IPS DF 6.9 (cell line): Measurements from ENCODE around the gene MIEN1.
"Not testable (repeated sequence)": the region's sequence is repeated elsewhere in the genome, so short reads cannot be mapped to it uniquely, and the experiment has no call there.

Source experiments
- DNase-seq: peaks from one replicate; pipeline ENCODE4 v3.0.0-alpha.2; 2013; ENCODE audit warnings: low read depth, low spot score
- H3K27ac ChIP-seq: one replicate; pipeline ENCODE4 v1.5.1; 2013; ENCODE audit warnings: low read length, control low read depth
- H3K27me3 ChIP-seq: 2 replicates; pipeline ENCODE4 v1.6.1; 2013; ENCODE audit warnings: mild to moderate bottlenecking, low read length; ENCODE audit not compliant: control insufficient read depth, insufficient read depth
- H3K36me3 ChIP-seq: 2 replicates; pipeline ENCODE4 v1.6.1; 2013; ENCODE audit warnings: low read length; ENCODE audit not compliant: control insufficient read depth, insufficient read depth
- H3K4me1 ChIP-seq: 2 replicates; pipeline ENCODE4 v1.6.1; 2013; ENCODE audit warnings: low read length; ENCODE audit not compliant: control insufficient read depth, insufficient read depth
- H3K4me3 ChIP-seq: 2 replicates; pipeline ENCODE4 v1.5.1; 2013; ENCODE audit warnings: mild to moderate bottlenecking, low read length
- H3K9me3 ChIP-seq: 2 replicates; pipeline ENCODE4 v1.6.1; 2013; ENCODE audit warnings: low read length, inconsistent platforms; ENCODE audit not compliant: control insufficient read depth, insufficient read depth
- WGBS: extraction: QIAGEN DNeasy Blood & Tissue Kit; methylation state at CpG from one replicate; pipeline ENCODE4 v1.1.7; 2013; ENCODE audit warnings: mixed read lengths, missing lambda C conversion rate; ENCODE audit not compliant: insufficient read length, insufficient coverage; 5-methylcytosine and 5-hydroxymethylcytosine counted together

Gene MIEN1

DNA sequence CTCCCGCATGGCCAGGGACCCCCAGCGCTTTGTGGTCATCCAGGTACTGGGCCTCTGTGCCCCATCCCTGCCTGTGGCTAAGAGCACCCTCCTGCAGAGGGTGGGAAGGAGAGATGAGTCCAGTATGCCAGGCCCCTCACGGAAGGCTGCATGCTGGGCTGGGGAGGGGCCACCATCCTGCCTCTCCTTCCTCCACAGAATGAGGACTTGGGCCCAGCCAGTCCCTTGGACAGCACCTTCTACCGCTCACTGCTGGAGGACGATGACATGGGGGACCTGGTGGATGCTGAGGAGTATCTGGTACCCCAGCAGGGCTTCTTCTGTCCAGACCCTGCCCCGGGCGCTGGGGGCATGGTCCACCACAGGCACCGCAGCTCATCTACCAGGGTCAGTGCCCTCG is 3.7 kb downstream of the MIEN1 start:
- H3K4me1 ChIP-seq: 0 out of 2 replicates have a peak, but pooled peaks cover 1% of the 10 kb centered on the region

DNA sequence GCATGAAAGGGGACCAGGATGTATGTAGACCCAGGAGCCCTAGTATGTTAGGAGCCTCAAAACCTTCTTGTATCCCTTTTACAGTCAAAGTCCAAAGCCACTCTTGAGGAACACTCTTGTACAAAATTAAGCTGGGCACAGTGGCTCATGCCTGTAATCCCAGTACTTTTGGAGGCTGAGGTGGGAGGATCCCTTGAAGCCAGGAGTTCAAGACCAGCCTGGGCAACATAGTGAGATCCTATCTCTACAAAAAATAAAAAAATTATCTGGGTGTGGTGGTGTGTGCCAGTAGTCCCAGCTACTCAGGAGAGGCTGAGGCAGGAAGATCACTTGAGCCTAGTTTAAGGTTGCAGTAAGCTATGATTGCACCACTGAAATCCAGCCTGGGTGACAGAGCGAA is 4.4 kb downstream of the MIEN1 start:
- not testable (repeated sequence) for DNase-seq, H3K27me3 ChIP-seq, H3K4me1 ChIP-seq, H3K27ac ChIP-seq, H3K9me3 ChIP-seq, H3K4me3 ChIP-seq
- H3K36me3 ChIP-seq: peaks cover 36% of the 10 kb centered on the region
- WGBS: no CpG with 5 or more reads among the region's 1 CpG

More for the DNA sequence above, 3.7 kb downstream of the MIEN1 start:
- DNase-seq: no peak
- Histone ChIP-seq H3K9me3 (no peaks in the 10 kb centered on the region; the same call in 1 of the 2 replicates), H3K36me3 (peaks cover 36% of the 10 kb centered on the region), H3K27me3 (no peaks in the 10 kb centered on the region), H3K27ac (no peak overlapping the region), H3K4me3 (no peak overlapping the region)
- no CpG with 5 or more reads among the region's 9 CpGs for WGBS

DNA sequence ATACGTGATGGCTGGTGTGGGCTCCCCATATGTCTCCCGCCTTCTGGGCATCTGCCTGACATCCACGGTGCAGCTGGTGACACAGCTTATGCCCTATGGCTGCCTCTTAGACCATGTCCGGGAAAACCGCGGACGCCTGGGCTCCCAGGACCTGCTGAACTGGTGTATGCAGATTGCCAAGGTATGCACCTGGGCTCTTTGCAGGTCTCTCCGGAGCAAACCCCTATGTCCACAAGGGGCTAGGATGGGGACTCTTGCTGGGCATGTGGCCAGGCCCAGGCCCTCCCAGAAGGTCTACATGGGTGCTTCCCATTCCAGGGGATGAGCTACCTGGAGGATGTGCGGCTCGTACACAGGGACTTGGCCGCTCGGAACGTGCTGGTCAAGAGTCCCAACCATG is 5.6 kb downstream of the MIEN1 start:
- DNase-seq: no peak
- WGBS: no CpG with 5 or more reads among the region's 13 CpGs
- Histone ChIP-seq H3K36me3 (peaks cover 39% of the 10 kb centered on the region), H3K4me3 (no peak overlapping the region), H3K27ac (no peak overlapping the region), H3K4me1 (0 out of 2 replicates have a peak, but pooled peaks cover 1% of the 10 kb centered on the region), H3K9me3 (no peaks in the 10 kb centered on the region; the same call in 1 of the 2 replicates), H3K27me3 (no peaks in the 10 kb centered on the region)

DNA sequence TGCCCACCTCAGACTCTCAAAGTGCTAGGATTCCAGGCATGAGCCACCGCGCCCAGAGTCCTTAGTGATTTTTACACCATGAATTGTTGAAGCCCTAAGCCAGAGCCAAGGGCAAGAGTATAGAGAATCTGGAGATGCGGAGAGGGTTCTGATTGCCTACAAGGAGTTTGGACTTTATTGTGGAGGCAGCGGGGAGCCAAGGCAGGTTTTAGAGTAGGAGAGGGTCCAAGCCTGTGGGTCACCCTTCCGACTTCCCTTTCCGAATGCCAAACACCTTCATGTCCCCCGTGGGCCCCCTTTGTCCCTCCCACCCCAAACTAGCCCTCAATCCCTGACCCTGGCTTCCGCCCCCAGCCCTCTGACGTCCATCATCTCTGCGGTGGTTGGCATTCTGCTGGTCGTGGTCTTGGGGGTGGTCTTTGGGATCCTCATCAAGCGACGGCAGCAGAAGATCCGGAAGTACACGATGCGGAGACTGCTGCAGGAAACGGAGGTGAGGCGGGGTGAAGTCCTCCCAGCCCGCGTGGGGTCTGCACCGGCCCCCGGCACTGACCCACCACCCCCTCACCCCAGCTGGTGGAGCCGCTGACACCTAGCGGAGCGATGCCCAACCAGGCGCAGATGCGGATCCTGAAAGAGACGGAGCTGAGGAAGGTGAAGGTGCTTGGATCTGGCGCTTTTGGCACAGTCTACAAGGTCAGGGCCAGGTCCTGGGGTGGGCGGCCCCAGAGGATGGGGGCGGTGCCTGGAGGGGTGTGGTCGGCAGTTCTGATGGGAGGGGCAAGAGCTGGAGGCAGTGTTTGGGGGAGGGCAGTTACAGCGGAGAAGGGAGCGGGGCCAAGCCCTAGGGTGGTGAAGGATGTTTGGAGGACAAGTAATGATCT is 7.1 kb downstream of the MIEN1 start:
- Histone ChIP-seq H3K4me3 (no peak overlapping the region), H3K27me3 (no peaks in the 10 kb centered on the region), H3K36me3 (peaks cover 41% of the 10 kb centered on the region), H3K27ac (no peak overlapping the region), H3K4me1 (0 out of 2 replicates have a peak, but pooled peaks cover 1% of the 10 kb centered on the region), H3K9me3 (no peaks in the 10 kb centered on the region; the same call in 1 of the 2 replicates)
- no CpG with 5 or more reads among the region's 34 CpGs for WGBS
- DNase-seq: no peak

DNA sequence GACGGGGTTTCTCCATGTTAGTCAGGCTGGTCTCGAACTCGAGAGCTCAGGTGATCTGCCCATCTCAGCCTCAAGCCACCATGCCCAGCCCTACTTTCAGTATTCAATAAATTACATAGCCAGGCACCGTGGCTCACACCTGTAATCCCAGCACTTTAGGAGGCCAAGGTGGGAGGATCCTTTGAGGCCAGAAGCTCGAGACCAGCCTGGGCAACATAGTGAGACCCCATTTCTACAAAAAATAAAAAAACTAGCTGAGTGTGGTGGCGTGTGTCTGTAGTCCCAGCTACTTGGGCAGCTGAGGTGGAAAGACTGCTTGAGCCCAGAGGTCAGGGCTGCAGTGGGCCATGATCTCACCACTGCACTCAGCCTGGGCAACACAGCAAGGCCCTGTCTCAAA is 8.2 kb downstream of the MIEN1 start:
- Histone ChIP-seq H3K9me3 (no peaks in the 10 kb centered on the region), H3K4me3 (no peak overlapping the region), H3K27me3 (no peaks in the 10 kb centered on the region), H3K27ac (no peak overlapping the region), H3K36me3 (peaks cover 33% of the 10 kb centered on the region), H3K4me1 (0 out of 2 replicates have a peak, but pooled peaks cover 1% of the 10 kb centered on the region)
- DNase-seq: no peak
- no CpG with 5 or more reads among the region's 6 CpGs for WGBS

DNA sequence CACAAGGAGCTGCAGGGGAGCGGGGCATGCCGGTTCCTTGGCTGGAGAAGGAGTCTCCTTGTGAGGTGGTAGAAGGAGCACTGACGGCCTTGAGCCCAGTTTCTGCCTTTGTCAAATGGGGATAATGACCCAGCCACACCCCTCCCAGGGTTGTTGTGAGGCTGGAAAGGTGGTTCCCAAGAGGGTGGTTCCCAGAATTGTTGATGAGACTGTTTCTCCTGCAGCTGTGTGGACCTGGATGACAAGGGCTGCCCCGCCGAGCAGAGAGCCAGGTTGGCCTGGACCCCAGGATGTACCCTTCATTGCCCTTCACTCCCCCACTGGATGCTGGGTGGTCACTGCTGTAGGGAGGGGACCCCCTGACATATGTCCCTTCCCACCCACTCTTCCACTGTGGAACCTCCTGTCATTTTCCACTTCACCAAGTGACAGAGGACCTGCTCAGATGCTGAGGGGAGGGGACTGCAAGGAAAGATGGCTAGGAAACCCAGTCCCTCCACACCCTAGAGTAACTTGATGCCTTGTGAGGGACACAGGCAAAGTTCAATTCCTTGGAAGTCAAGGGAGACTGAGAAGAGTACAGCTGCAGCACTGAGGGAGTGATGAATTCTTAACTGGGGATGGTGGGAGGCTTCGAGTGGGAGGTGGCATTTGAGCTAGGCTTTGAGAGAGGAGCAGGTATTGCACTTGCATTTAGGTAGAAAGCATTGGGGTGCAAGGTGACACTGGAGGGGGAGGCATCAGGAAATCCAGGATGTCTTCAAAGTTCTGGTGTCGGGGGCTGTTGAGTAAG is 10.6 kb downstream of the MIEN1 start:
- no peak overlapping the region for H3K4me3 ChIP-seq
- no peaks in the 10 kb centered on the region for H3K9me3 ChIP-seq
- H3K27me3 ChIP-seq: no peaks in the 10 kb centered on the region
- no CpG with 5 or more reads among the region's 7 CpGs for WGBS
- H3K4me1 ChIP-seq: 0 out of 2 replicates have a peak, but pooled peaks cover 1% of the 10 kb centered on the region
- DNase-seq: no peak
- H3K36me3 ChIP-seq: peaks cover 34% of the 10 kb centered on the region
- no peak overlapping the region for H3K27ac ChIP-seq

DNA sequence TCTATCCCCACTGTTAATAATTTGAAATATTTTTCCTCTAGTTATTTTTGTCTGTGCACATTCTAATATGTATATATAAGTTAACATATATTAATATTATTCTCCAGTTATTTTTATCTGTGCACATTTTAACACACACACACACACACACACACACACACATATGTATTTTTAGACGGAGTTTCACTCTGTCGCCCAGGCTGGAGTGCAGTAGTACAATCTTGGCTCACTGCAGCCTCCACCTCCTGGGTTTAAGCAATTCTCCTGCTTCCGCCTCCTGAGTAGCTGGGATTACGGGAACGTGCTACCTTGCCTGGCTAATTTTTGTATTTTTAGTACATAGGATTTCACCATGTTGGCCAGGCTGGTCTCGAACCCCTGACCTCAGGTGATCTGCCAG is 12.7 kb downstream of the MIEN1 start:
- Histone ChIP-seq H3K9me3 (no peaks in the 10 kb centered on the region), H3K4me1 (no peaks in the 10 kb centered on the region), H3K36me3 (peaks cover 30% of the 10 kb centered on the region), H3K27ac (no peak overlapping the region), H3K27me3 (no peaks in the 10 kb centered on the region), H3K4me3 (no peak overlapping the region)
- no peak for DNase-seq
- WGBS: no CpG with 5 or more reads among the region's 6 CpGs

DNA sequence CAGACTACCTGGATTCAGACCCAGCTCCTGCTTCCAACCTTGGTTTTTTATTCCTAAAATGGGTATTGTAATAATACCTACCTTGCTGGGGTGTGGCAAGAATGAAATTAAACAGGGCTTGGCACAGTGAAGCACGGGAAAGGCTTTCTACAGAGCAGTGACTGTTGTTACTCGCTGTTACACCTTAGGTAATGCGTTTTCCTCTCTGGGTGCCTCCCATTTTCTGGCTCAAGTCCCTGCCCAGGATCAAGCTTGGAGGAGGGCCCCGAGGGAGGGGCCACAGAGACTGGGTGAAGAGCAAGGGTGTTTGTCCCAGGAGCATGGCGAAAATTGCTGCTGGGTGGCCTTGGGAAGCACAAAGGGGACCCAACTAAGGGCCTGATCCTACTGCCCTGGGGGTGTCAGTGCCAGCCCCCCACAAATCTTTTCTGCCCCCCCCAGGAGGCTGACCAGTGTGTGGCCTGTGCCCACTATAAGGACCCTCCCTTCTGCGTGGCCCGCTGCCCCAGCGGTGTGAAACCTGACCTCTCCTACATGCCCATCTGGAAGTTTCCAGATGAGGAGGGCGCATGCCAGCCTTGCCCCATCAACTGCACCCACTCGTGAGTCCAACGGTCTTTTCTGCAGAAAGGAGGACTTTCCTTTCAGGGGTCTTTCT is 13.3 kb downstream of the MIEN1 start:
- no peak overlapping the region for H3K4me3 ChIP-seq
- no peak for DNase-seq
- H3K27ac ChIP-seq: no peak overlapping the region
- no CpG with 5 or more reads among the region's 11 CpGs for WGBS
- no peaks in the 10 kb centered on the region for H3K4me1 ChIP-seq
- H3K36me3 ChIP-seq: peaks cover 34% of the 10 kb centered on the region
- no peaks in the 10 kb centered on the region for H3K27me3 ChIP-seq
- H3K9me3 ChIP-seq: no peaks in the 10 kb centered on the region

DNA sequence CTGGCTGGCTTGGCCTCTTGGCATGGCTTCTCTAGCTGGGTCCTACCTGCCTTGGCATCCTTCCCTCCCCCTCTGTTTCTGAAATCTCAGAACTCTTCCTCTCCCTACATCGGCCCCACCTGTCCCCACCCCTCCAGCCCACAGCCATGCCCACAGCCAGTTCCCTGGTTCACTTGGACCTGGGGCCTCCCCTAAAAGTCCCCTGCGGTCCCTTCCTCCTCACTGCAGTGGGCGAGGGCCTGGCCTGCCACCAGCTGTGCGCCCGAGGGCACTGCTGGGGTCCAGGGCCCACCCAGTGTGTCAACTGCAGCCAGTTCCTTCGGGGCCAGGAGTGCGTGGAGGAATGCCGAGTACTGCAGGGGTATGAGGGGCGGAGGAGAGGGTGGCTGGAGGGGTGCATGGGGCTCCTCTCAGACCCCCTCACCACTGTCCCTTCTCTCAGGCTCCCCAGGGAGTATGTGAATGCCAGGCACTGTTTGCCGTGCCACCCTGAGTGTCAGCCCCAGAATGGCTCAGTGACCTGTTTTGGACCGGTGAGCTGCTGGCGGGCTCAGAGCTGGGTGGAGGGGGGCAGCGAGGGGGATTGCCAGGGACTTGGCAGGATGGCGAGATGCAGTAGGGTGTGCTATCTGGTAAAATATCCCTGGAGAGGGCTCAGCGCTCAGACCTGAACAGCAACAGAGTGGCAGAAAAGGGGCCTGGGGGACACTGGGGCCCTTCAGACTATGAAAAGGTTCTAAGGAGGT is 14.1 kb downstream of the MIEN1 start:
- Histone ChIP-seq H3K27me3 (no peaks in the 10 kb centered on the region), H3K4me3 (no peak overlapping the region), H3K4me1 (no peaks in the 10 kb centered on the region), H3K36me3 (peaks cover 38% of the 10 kb centered on the region), H3K27ac (no peak overlapping the region), H3K9me3 (no peaks in the 10 kb centered on the region)
- WGBS: no CpG with 5 or more reads among the region's 15 CpGs
- DNase-seq: no peak
